HFFc6 (cell line): ENCODE results near the gene CHCHD6. TPM values are rescaled to one million over a fixed set of nuclear protein-coding genes. Genes with fewer than 3 reads are reported as not detected.

Experiments
- DNase-seq: peaks from one replicate; pipeline ENCODE4 v3.0.0-alpha.2; 2018
- H3K27ac Mint-ChIP-seq: 2 replicates; pipeline ENCODE4 v1.8.0; 2020; ENCODE audit warnings: mild to moderate bottlenecking, mixed read lengths
- H3K27me3 Mint-ChIP-seq: 2 replicates; pipeline ENCODE4 v1.8.0; 2021; ENCODE audit warnings: mild to moderate bottlenecking, moderate library complexity, mixed read lengths; ENCODE audit not compliant: insufficient read depth
- H3K36me3 Mint-ChIP-seq: 2 replicates; pipeline ENCODE4 v1.8.0; 2021; ENCODE audit warnings: low read depth, mixed read lengths
- H3K4me1 Mint-ChIP-seq: 2 replicates; pipeline ENCODE4 v1.8.0; 2020; ENCODE audit warnings: low read depth, mixed read lengths
- H3K4me3 Mint-ChIP-seq: 2 replicates; pipeline ENCODE4 v1.8.0; 2020; ENCODE audit warnings: mild to moderate bottlenecking, moderate library complexity, mixed read lengths
- H3K9me3 Mint-ChIP-seq: 2 replicates; pipeline ENCODE4 v1.8.0; 2020; ENCODE audit warnings: mild to moderate bottlenecking, mixed read lengths
- CTCF ChIP-seq: fragments of 200-600 bp; sonication (generic); IDR thresholded peaks from 2 replicates; pipeline ENCODE4 v1.5.0; 2021; ENCODE audit warnings: antibody characterized with exemption, mild to moderate bottlenecking
- total RNA-seq, 6 experiments: library from RNA; stranded (reverse); fragmentation: NEBNext Ultra II Directional; extraction: Animal tissue kit (Norgen Biotek cat#: 25700); gene quantifications; 2 replicates in 1 of 6; 3 replicates in 5 of 6; pipeline ENCODE4 v1.2.3, GENCODE V29; 2021

The CHCHD6 gene
- total RNA-seq, 6 experiments from 2014 or later: 18.6 to 22.9 (median 19.9) TPM

- no peak overlapping the region for H3K4me3 Mint-ChIP-seq
- H3K27me3 Mint-ChIP-seq: no peaks in the 10 kb centered on the region; the same call in 1 of the 2 replicates
- TF ChIP-seq CTCF: peak; percentile 50
- H3K9me3 Mint-ChIP-seq: peaks cover 5% of the 10 kb centered on the region; the same call in 1 of the 2 replicates
- no peaks in the 10 kb centered on the region for H3K4me1 Mint-ChIP-seq
- no peak overlapping the region for H3K27ac Mint-ChIP-seq
- peaks cover 54% of the 10 kb centered on the region for H3K36me3 Mint-ChIP-seq
- no peak for DNase-seq
Measured at GRCh38 chr3:126737527-126737926, 33.5 kb downstream of the CHCHD6 start.

DNA sequence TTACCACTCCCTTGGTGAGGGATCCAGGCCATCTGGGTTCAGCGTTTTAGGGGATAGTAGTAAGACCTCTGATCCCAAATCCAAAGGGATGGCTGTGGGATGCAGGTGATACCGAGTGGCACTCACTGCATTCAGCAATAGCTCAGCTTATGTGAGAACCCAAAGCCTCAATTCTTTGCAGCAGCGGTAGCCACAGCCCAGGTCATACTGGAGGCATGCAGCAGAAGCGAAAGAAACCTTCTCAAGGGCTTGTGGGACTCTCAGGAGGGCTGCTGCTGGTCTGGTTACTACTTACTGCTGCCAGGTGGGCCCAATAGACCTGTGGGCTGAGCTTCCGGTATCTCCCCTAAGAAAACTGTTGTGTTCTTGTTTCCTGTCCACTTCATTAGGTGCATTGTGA lies 38.0 kb downstream of the CHCHD6 start:
- DNase-seq: no peak
- peaks cover 5% of the 10 kb centered on the region; the same call in 1 of the 2 replicates for H3K9me3 Mint-ChIP-seq
- H3K27ac Mint-ChIP-seq: no peak overlapping the region
- H3K36me3 Mint-ChIP-seq: peaks cover 33% of the 10 kb centered on the region
- H3K4me3 Mint-ChIP-seq: no peak overlapping the region
- no peaks in the 10 kb centered on the region; the same call in 1 of the 2 replicates for H3K27me3 Mint-ChIP-seq
- no peak for TF ChIP-seq CTCF
- peaks cover 16% of the 10 kb centered on the region for H3K4me1 Mint-ChIP-seq

- H3K27ac Mint-ChIP-seq: no peak overlapping the region
- TF ChIP-seq CTCF: no peak
- H3K9me3 Mint-ChIP-seq: peaks cover 5% of the 10 kb centered on the region; the same call in 1 of the 2 replicates
- DNase-seq: no peak
- no peak overlapping the region for H3K4me3 Mint-ChIP-seq
- H3K4me1 Mint-ChIP-seq: peaks cover 18% of the 10 kb centered on the region
- no peaks in the 10 kb centered on the region; the same call in 1 of the 2 replicates for H3K27me3 Mint-ChIP-seq
- peaks cover 26% of the 10 kb centered on the region for H3K36me3 Mint-ChIP-seq
Measured at GRCh38 chr3:126743350-126743749, 39.3 kb downstream of the CHCHD6 start.

GRCh38 chr3:126743781-126744180 lies 39.7 kb downstream of the CHCHD6 start:
- Mint-ChIP-seq H3K27me3 (no peaks in the 10 kb centered on the region; the same call in 1 of the 2 replicates), H3K36me3 (peaks cover 21% of the 10 kb centered on the region), H3K4me3 (no peak overlapping the region), H3K4me1 (peaks cover 18% of the 10 kb centered on the region), H3K9me3 (peaks cover 5% of the 10 kb centered on the region; the same call in 1 of the 2 replicates), H3K27ac (no peak overlapping the region)
- no peak for TF ChIP-seq CTCF
- no peak for DNase-seq

DNA sequence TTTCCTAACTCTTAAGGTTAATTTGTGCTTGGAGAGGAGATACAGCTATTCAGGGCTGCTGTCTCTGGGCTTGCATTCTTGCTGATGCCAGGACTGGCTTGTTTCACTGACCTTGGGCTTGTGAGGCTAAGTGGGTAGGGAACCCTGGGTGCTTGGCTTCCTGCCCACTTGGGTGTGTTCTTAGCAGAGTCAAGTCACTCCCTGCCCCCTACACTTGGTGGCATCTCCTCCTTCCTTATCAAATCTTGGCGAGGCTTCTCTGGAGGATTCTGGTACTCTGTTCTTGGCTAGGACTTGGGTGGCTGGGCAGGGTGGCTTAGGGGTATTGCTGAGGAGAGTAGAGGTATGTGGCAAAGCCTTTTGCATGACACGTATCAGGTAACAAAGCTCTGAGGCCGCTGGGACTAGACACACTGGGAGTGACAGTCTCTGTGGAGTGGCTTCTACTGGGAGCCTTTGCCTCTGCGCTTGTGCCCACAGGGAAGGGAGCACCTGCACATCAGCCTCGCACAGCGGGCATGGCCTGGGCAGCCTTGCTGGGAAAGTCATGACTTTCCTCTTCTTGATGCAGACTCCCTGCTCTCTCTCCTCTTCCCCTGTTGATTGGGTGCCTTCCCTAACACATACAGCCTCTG lies 41.8 kb downstream of the CHCHD6 start:
- Mint-ChIP-seq H3K4me1 (peaks cover 18% of the 10 kb centered on the region), H3K36me3 (0 out of 2 replicates have a peak, but pooled peaks cover 4% of the 10 kb centered on the region), H3K27ac (no peak overlapping the region), H3K27me3 (no peaks in the 10 kb centered on the region; the same call in none of the 2 replicates), H3K4me3 (no peak overlapping the region), H3K9me3 (no peaks in the 10 kb centered on the region)
- no peak for TF ChIP-seq CTCF
- DNase-seq: no peak
